Bone marrow (tissue), 2 donors: Measurements from ENCODE around the gene SECTM1.
A peak's percentile ranks its signal among the peaks of the same experiment; 100 is the strongest.

Source experiments
- DNase-seq, 2 donors: peaks; one replicate each; lab custom pipeline; 2025; lab: John Stamatoyannopoulos, UW

The SECTM1 gene

GRCh38 chr17:82328141-82328993 lies 5.2 kb downstream of the SECTM1 start:
- no peak for DNase-seq

DNA sequence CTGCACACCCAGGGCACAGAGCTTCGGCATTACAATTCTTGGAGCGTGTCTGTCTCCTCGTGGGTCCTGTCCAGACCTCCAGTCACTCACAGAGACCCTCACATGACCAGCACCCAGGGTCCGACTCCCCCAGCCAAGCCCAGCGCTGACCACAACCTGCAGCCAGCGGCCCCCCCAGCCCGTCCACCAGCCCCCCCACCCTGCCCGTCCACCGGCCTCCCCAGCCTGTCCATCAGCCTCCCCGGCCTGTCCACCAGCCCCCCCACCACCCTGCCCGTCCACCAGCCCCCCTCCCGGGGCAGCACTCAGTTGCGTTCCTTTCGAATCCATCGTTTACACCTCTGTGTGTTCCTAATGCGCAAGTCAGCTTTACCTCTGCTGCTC lies 5.8 kb downstream of the SECTM1 start:
- DNase-seq, result no peak

DNA sequence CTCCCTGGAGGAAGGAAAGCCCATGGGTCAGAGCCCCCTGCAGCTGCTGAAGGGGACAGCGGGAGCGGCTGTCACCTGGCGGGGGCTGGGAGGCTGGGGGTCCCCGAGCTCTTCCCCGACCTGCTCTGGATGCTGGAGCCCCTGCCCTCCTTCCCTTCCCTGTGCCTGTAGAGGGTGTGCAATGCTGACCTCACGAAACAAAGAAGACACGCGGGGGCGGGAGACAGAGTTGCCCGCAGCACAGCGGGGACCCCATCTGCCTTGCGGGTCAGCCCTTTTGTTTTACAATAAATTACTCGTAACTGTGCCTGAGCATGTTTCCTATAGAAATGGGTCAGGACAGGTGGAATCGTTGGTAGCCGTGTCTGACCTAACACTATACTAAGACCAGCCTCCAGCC lies 6.3 kb downstream of the SECTM1 start:
- no peak for DNase-seq

GRCh38 chr17:82325286-82326180 lies 8.0 kb downstream of the SECTM1 start:
- DNase-seq, result no peak

DNA sequence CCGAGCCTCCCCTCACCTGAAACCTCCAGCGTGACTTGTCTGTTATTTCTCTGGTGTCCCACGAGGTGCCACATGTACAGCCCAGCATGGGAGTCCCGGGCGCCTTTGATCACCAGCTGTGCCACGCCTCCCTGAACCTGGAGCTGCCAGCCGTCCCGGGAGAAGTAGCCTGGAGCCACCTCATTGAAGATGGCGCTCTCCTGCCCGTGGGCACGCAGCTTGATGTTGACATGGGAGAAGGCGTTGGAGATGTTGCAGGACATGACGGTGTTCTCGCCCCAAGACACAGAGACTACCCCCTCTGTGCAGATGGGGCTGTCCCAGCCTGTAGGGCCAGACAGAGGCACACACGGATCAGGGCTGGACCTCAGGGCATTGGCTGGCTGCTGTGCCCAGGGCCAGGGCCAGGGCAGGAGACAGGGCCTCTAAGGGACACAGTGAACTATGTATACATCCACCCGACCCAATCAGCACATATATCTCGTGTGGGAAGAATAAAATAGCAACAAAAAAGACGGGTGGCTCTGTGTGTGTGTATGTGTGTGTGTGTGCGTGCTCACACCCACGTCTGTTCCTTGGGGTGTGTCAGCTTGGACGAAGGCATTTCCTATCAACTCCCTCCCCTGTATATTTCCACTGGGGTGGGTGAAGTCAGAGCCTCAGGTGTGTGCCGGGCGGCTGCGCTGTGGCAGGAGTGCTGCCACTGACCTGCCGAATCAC lies 8.8 kb downstream of the SECTM1 start:
- DNase-seq, result no peak

DNA sequence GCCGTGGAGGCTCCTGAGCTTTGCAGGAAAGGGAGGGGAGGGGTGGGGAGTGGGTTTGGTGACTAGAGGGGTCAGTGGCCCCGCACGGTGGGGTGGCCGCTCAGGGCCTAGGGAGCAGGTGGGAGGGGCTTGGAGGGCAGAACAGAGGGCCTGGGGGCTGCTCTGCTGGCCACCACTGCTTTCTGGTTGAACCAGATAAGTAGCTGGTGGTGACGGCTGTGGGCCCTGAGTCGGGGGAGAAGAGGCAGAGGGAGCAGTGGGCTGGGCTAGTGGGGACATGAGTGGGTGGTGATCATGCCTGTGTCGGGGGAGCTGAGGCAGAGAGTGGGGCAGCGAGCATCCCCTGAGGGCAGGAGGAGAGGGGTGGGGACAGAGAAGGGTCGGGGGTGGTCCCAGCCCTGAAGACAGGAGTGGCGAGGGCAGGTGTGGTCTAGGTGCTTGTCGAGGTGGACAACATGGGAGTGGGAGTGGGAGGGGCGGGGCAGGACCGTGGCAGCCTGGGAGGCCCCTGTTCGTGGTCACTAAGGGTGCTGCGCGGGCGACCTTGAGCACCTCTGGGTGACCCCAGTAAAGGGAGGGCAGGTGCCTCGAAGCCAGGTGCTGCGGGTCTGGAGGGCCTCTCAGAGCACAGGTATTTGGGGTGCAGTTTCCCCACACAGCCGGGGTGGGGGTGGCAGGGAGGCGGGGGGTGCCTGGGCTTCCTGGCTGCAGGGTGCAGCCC lies 9.9 kb downstream of the SECTM1 start:
- DNase-seq, result no peak

- DNase-seq, result no peak
Observed at GRCh38 chr17:82322526-82323453, 10.8 kb downstream of the SECTM1 start.

DNA sequence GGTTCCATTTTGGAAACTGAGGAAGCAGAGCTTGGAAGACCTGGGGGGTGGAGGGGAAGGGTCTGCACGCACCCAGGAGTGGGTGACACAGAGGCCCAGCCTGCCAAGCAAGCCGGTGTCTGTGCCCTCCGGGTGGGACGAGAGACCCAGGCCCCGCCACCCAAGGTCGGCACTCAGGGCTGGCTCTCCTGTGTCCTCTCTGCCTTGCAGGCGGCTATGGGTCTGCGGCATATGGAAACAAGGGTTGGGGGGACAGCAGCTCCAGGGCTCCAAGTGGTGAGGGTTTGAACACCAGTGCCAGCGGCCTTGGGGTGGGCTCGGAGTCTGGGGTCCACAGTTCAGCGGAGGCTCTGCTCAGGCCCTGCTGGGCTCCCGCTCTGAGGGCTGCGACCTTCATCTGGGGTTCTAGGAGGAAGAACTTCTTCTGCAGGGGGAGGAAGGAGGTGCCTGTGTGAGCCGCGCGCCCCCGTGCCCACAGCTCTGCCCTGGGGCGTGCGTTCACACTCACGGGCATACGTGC lies 11.6 kb downstream of the SECTM1 start:
- DNase-seq, result no peak

DNA sequence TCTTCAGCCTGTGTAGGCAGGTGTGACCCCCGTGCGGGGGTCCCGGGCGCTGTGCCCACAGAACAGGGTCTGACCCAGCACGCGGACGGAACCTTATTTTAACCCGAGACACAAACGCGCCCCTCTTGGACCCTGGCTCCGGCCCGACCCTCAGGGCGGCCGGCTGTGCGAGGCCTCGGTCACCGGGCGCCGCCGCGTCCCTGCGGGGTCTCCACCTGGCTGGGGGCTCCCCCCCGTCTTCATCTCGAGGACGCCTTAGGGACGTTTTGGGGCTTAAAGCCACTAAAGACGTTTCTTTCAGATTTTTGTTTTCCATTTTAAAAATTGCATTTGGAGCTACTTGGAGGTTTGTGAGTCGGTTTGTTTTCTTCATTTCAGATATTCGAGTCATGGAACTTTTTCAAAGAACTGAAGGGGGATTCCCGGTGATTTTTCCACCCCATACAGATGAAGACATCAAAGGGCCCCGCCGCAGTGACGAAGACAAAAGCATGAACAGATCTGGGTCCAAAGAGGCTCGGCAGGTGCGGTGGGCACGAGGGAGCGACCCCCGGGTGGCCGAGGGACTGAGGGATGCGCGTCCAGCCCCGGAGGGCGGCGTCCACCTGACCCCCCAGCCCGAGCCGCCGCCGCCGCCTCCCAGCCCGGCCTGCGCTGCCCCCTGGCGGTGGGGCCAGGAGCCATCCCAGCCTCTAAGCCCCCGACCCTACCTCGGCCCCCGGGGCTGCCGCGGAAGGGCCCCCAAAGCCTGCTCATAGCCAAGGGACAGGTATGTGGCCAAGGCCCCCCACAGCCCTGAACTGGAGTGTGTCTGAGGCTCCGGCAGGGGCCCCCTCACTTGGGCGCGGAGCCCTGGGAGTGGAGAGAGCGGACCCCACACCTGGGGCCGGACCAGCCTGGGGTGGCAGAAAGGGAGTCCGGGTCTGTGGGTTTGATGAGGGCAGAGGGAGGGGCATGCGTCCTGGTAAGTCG lies 12.3 kb downstream of the SECTM1 start:
- DNase-seq, result peak in 1 of 2 donors; percentile 13

DNA sequence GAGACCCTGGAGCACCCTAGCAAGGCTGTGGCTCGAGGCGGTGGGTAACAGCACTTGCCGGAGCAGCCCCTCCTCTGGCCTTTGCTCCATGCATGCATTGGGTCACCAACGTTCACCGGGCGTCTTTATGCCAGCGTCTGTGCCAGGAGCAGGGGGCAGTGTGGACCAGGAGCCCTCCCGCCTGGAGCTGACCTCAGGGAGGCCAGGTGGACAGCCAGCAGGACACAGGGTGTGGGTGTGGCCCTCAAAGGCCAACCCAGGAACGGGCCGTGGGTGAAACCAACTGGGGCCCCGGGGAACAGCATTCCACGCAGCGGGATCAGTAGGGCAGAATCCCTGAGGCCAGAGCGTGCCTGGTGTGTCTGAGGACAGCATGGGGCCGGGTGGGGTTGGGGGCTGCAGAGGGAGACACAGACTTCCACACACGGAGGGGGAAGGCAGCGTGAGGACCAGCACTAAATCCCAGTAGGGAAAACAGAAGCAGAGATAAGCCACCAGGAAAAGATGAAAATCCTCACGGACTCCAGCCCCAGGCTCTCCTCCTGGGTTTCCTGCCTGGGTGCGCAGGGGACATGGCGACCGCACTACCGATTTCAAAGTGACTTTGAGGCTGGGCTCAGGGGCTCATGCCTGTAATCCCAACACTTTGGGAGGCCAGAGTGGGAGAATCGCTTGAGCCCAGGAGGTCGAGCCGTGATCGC lies 13.3 kb downstream of the SECTM1 start:
- no peak for DNase-seq

DNA sequence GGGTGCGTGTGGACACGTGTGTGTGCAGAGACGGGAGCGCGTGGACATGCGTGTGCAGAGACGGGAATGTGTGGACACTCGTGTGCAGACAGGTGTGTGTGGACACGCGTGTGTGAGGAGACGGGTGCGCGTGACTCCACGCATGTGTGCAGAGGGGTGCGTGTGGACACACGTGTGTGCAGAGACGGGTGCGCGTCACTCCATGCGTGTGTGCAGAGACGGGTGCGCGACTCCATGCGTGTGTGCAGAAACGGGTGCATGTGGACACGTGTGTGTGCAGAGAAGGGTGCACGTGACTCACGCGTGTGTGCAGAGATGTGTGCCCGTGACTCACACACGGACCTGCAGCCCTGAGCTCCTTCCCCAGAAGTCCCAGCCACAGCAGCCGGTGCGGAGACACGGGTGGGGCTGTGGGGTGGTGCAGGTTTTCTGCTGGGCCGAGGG lies 13.9 kb downstream of the SECTM1 start:
- DNase-seq, result no peak

- DNase-seq, result no peak
Observed at GRCh38 chr17:82318772-82319606, 14.6 kb downstream of the SECTM1 start.

- DNase-seq, result no peak
Observed at GRCh38 chr17:82318169-82318498, 15.4 kb downstream of the SECTM1 start.

- DNase-seq, result no peak
Observed at GRCh38 chr17:82317394-82318168, 16.0 kb downstream of the SECTM1 start, which contains the start of gene CD7. TSS of gene CD7 (minus strand) at chr17:82317608. CDS start at chr17:82317495, 113 bp downstream.

GRCh38 chr17:82316651-82317393 lies 16.7 kb downstream of the SECTM1 start:
- no peak for DNase-seq
